ENCODE data around the gene NR5A1. TPM values are rescaled to one million over a fixed set of nuclear protein-coding genes. Genes with fewer than 3 reads are reported as not detected.
A peak's percentile ranks its signal among the peaks of the same experiment; 100 is the strongest.

NR5A1 gene
- total RNA-seq, 6 experiments from 2014 or later, result not detected

- TF ChIP-seq, protein P1, sequence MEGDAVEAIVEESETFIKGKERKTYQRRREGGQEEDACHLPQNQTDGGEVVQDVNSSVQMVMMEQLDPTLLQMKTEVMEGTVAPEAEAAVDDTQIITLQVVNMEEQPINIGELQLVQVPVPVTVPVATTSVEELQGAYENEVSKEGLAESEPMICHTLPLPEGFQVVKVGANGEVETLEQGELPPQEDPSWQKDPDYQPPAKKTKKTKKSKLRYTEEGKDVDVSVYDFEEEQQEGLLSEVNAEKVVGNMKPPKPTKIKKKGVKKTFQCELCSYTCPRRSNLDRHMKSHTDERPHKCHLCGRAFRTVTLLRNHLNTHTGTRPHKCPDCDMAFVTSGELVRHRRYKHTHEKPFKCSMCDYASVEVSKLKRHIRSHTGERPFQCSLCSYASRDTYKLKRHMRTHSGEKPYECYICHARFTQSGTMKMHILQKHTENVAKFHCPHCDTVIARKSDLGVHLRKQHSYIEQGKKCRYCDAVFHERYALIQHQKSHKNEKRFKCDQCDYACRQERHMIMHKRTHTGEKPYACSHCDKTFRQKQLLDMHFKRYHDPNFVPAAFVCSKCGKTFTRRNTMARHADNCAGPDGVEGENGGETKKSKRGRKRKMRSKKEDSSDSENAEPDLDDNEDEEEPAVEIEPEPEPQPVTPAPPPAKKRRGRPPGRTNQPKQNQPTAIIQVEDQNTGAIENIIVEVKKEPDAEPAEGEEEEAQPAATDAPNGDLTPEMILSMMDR (IDR thresholded peaks at IDR 0.05), result no peak
- Mint-ChIP-seq H3K4me1 (ENCODE audit: low read depth) (no peaks in the 10 kb centered on the region), H3K36me3 (ENCODE audit: low read depth) (no peaks in the 10 kb centered on the region), H3K4me3 (no peak overlapping the region), H3K27me3 (ENCODE audit: insufficient read depth) (peaks cover 12% of the 10 kb centered on the region), H3K27ac (no peak overlapping the region), H3K9me3 (no peaks in the 10 kb centered on the region)
- DNase-seq, result no peak
These were observed 30.7 kb upstream of the NR5A1 start for GRCh38 chr9:124537926-124538325.

DNA sequence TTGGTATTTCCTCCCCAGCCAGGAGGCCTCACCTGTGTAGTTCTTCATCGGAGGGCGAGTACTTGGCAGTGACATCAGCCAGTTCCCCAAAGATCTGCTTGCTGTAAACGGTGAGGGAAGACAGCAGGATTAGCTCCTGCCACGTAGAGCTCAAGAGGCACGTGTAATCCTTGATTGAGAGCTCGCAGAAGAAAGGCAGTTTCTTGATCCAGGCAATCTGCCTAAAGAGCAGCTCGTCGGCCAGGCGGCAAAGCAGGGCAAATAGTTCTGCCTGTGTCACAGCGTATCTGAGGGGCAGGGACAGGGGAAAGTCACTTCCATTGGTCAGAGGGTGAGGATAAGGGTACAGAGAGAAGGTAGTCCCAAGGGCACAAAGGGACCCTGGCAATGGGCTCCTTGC lies 28.6 kb upstream of the NR5A1 start:
- Mint-ChIP-seq H3K27me3 (ENCODE audit: insufficient read depth) (peaks cover 5% of the 10 kb centered on the region), H3K4me1 (ENCODE audit: low read depth) (no peaks in the 10 kb centered on the region), H3K9me3 (no peaks in the 10 kb centered on the region), H3K4me3 (no peak overlapping the region), H3K27ac (no peak overlapping the region), H3K36me3 (ENCODE audit: low read depth) (no peaks in the 10 kb centered on the region)
- no peak for DNase-seq
- TF ChIP-seq, protein P1 (IDR thresholded peaks at IDR 0.05), result no peak

- no peak overlapping the region for H3K27ac Mint-ChIP-seq
These were observed 25.7 kb upstream of the NR5A1 start for GRCh38 chr9:124532897-124533296.

DNA sequence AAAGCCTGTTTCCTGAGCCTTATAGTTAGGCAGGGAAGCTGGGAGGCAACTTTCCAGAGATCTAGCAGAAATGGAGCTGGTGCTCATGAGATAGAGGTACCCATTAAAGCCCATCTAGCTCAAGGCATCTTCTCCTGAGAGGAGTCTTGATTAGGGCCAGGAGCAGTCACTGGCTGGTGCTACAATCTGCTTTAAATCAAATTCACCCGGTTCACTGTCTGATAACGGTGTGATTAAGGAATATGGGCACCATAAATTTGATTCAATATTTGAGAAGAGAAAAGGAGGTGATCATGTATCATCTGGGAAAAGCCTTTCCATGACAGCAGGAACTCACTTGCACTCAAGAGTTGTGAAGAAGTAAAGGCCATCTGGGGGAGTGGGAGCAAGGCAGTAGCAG lies 23.9 kb upstream of the NR5A1 start:
- Mint-ChIP-seq H3K4me3 (no peak overlapping the region), H3K4me1 (ENCODE audit: low read depth) (peaks cover 10% of the 10 kb centered on the region), H3K27me3 (ENCODE audit: insufficient read depth) (peaks cover 2% of the 10 kb centered on the region), H3K9me3 (no peaks in the 10 kb centered on the region), H3K36me3 (ENCODE audit: low read depth) (no peaks in the 10 kb centered on the region), H3K27ac (no peak overlapping the region)
- DNase-seq, result no peak
- TF ChIP-seq, protein P1 (IDR thresholded peaks at IDR 0.05), result no peak

More at GRCh38 chr9:124532897-124533296, 25.7 kb upstream of the NR5A1 start:
- H3K27me3 Mint-ChIP-seq (ENCODE audit: insufficient read depth), result peaks cover 2% of the 10 kb centered on the region
- H3K36me3 Mint-ChIP-seq (ENCODE audit: low read depth), result no peaks in the 10 kb centered on the region
- no peak overlapping the region for H3K4me3 Mint-ChIP-seq
- TF ChIP-seq, protein P1 (IDR thresholded peaks at IDR 0.05), result no peak
- H3K9me3 Mint-ChIP-seq, result no peaks in the 10 kb centered on the region
- peaks cover 2% of the 10 kb centered on the region for H3K4me1 Mint-ChIP-seq (ENCODE audit: low read depth)
- DNase-seq, result no peak

DNA sequence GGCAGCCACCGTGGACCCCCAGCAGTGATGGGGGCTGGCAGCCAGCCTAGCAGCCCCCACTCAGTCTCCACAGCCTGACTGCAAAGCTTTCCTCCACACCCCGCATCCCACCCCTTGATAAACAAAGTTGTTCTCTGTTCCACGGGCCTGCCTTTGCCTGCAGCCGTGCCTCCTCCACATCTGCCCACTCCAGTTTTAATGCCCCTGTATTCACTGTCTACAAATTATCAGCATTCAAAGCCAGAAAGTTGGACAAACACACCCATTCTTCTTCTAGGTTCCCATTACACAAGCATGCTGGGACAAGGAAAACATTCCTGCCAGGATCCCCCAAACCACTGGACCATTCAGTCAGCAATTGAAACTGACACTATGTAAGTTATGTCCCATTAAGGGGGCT lies 23.0 kb upstream of the NR5A1 start:
- no peak overlapping the region for H3K4me3 Mint-ChIP-seq
- TF ChIP-seq, protein P1 (IDR thresholded peaks at IDR 0.05), result no peak
- peaks cover 10% of the 10 kb centered on the region for H3K4me1 Mint-ChIP-seq (ENCODE audit: low read depth)
- H3K9me3 Mint-ChIP-seq, result no peaks in the 10 kb centered on the region
- H3K36me3 Mint-ChIP-seq (ENCODE audit: low read depth), result no peaks in the 10 kb centered on the region
- H3K27me3 Mint-ChIP-seq (ENCODE audit: insufficient read depth), result no peaks in the 10 kb centered on the region; the same call in none of the 2 replicates
- no peak for DNase-seq
- no peak overlapping the region for H3K27ac Mint-ChIP-seq

- Mint-ChIP-seq H3K9me3 (no peaks in the 10 kb centered on the region), H3K27ac (peak overlapping the region; percentile 53), H3K4me1 (ENCODE audit: low read depth) (peaks cover 10% of the 10 kb centered on the region), H3K27me3 (ENCODE audit: insufficient read depth) (peaks cover 4% of the 10 kb centered on the region), H3K4me3 (no peak overlapping the region; the same call in 1 of the 2 replicates), H3K36me3 (ENCODE audit: low read depth) (no peaks in the 10 kb centered on the region)
- TF ChIP-seq, protein P1 (IDR thresholded peaks at IDR 0.05), result no peak
- peak; percentile 52 for DNase-seq
These were observed 20.6 kb upstream of the NR5A1 start for GRCh38 chr9:124527781-124528180.

All from HFFc6 (cell line).